GM13977 (cell line): ENCODE data around the gene FOLR2.

ENCODE experiments used
- DNase-seq: peaks from one replicate; pipeline ENCODE4 v3.0.0; 2012; ENCODE audit warnings: low spot score
- CTCF ChIP-seq: IDR thresholded peaks from 2 replicates; pipeline ENCODE4 v1.5.1; 2012; ENCODE audit warnings: mild to moderate bottlenecking, control low read depth; ENCODE audit not compliant: insufficient read depth; ENCODE audit errors: extremely low read depth, missing control alignments
- in situ Hi-C: fragments of 300-500 bp; cut with MboI; formaldehyde crosslinking; loops from one replicate; pipeline ENCODE4 v1.12.0; 2022; ENCODE audit warnings: low sequenced_read_pairs, low pct_unique_long_range_greater_than_20kb, mixed read lengths, inconsistent platforms; ENCODE audit not compliant: unreplicated experiment

FOLR2 gene

GRCh38 chr11:72223615-72224563, 7.3 kb downstream of the FOLR2 start:
- in situ Hi-C loops, result no loop called here
- no peak for TF ChIP-seq CTCF
- DNase-seq, result peak; percentile 74

GRCh38 chr11:72224564-72225410, 8.2 kb downstream of the FOLR2 start, which contains the start of gene INPPL1:
Gene INPPL1, plus strand, starts transcription at chr11:72224767. Its CDS starts 218 bp downstream, at chr11:72224985.
- no peak for TF ChIP-seq CTCF
- peak; percentile 50 for DNase-seq
- in situ Hi-C loops, result no loop called here

GRCh38 chr11:72225411-72225951, 8.9 kb downstream of the FOLR2 start:
- DNase-seq, result peak; percentile 23
- no peak for TF ChIP-seq CTCF
- in situ Hi-C loops, result no loop called here

GRCh38 chr11:72226701-72227100, 10.1 kb downstream of the FOLR2 start:
- DNase-seq, result no peak
- in situ Hi-C loops, result no loop called here
- TF ChIP-seq CTCF, result no peak

- peak; percentile 7 for DNase-seq
- no peak for TF ChIP-seq CTCF
- in situ Hi-C loops, result no loop called here
Observed at GRCh38 chr11:72227316-72228228, 11.0 kb downstream of the FOLR2 start.
